Measurements from ENCODE around the gene MYOZ3. TPM values are rescaled to one million over a fixed set of nuclear protein-coding genes. Genes with fewer than 3 reads are reported as not detected.

MYOZ3 gene
- total RNA-seq, 6 donors from 2014 or later, result 0.61 to 2.8 (median 0.89) TPM; not detected in 1

DNA sequence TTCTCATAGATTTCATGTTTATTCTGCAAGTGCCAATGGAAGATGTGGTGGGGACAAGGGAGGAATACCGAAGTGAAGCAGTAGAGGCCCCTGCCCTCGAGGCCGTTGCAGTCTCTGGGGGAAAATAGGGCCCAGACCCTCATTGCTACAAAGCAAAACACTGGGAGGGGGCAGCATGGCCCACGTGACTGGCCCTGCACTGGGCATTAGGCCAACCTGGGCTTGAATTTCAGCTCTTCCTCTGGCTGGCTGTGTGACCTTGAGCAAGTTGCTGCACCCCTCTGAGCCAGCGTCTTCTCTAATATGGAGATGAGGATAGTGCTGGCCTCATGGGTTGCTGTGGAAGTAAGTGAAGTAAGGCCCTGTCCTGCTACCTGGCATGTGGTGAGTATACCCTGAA lies 21.3 kb upstream of the MYOZ3 start:
- DNase-seq, result no peak
- Histone ChIP-seq H3K4me1 (peaks cover 87 to 90% (median 87%) of the 10 kb centered on the region in 4 donors), H3K27me3 (no peaks in the 10 kb centered on the region), H3K36me3 (no peaks in the 10 kb centered on the region), H3K4me3 (no peak overlapping the region), H3K27ac (peak overlapping the region; percentile 82 to 91 (median 84)), H3K9me3 (no peaks in the 10 kb centered on the region)
- TF ChIP-seq POLR2AphosphoS5 (IDR thresholded peaks at IDR 0.05) (no peak), CTCF (IDR thresholded peaks at IDR 0.05) (no peak), POLR2A (IDR thresholded peaks at IDR 0.05) (no peak), EP300 (IDR thresholded peaks at IDR 0.05) (no peak)
- whole genome bisulfite sequencing, 2 donors, result 54 to 68% methylated on average over 5 of the region's 5 CpGs
- no peak for ATAC-seq (ENCODE audit: low FRiP score in 2 of 2)

DNA sequence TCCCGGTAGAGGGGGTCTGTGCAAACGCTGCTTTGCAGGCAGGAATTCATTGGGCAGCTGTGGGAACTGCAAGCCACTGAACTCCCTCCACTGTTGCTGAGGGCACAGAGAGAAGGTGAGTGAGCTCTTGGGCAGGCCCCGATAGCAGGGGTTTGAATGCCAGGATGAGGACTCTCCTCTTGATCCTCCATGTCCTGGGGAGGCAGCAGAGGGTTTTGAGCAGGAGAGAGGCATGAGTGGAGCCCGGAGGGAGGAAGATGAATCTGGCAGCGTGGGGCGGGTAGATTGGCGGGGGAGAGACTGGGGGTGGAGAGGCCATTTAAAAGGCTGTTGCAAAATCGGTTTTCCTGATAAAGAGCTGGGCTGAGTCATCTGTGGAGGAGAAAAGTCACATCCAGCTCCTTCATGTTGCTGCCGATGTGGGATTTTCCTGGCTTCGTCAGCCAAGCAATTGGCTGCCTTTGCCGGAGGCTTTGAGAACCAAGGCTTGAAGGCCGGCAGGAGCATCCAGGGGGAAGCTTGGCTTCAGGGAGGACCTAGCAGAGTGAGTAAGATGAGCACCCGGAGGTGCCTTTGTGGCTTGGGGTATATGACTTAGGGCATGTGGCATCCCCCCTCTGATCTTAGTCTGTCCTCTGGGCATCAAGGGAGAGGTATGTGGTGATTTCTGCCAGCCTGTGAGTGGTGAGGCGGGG lies 20.6 kb upstream of the MYOZ3 start, which contains the start of gene SYNPO:
SYNPO (plus strand) TSS at position 350 of the 695 bp plus-strand sequence. CDS start 7,616 bp downstream, outside the sequence.
- ATAC-seq (ENCODE audit: low FRiP score in 2 of 2) (peak; percentile 58 to 86), DNase-seq (peak in 1 of 2 donors; percentile 80)
- H3K36me3 ChIP-seq, result no peaks in the 10 kb centered on the region
- WGBS, 2 donors, result 41 to 61% methylated on average over 13 to 14 of the region's 14 CpGs
- H3K9me3 ChIP-seq, result no peaks in the 10 kb centered on the region
- no peaks in the 10 kb centered on the region for H3K27me3 ChIP-seq
- peaks cover 87 to 93% (median 88%) of the 10 kb centered on the region in 4 donors for H3K4me1 ChIP-seq
- peak; percentile 51 to 52 for TF ChIP-seq POLR2AphosphoS5 (IDR thresholded peaks at IDR 0.05)
- peak in 1 of 4 donors; percentile 39 for TF ChIP-seq EP300 (IDR thresholded peaks at IDR 0.05)
- TF ChIP-seq POLR2A (IDR thresholded peaks at IDR 0.05), result no peak
- TF ChIP-seq CTCF (IDR thresholded peaks at IDR 0.05), result no peak
- peak within 1 kb of the TSS; percentile 82 to 91 (median 84) for H3K27ac ChIP-seq
- peak within 1 kb of the TSS in 3 of 4 donors; percentile 19 to 41 (median 32) for H3K4me3 ChIP-seq

GRCh38 chr5:150641006-150641570 lies 20.0 kb upstream of the MYOZ3 start:
- ATAC-seq (ENCODE audit: low FRiP score in 2 of 2) (peak; percentile 2 to 9), DNase-seq (no peak)
- peaks cover 83 to 93% (median 85%) of the 10 kb centered on the region in 4 donors for H3K4me1 ChIP-seq
- no peaks in the 10 kb centered on the region for H3K36me3 ChIP-seq
- TF ChIP-seq POLR2AphosphoS5 (IDR thresholded peaks at IDR 0.05), result peak in 1 of 2 donors; percentile 22
- no peak for TF ChIP-seq EP300 (IDR thresholded peaks at IDR 0.05)
- no peak for TF ChIP-seq POLR2A (IDR thresholded peaks at IDR 0.05)
- peak overlapping the region in 3 of 4 donors; percentile 19 to 41 (median 32) for H3K4me3 ChIP-seq
- H3K27me3 ChIP-seq, result no peaks in the 10 kb centered on the region
- no peaks in the 10 kb centered on the region for H3K9me3 ChIP-seq
- WGBS, 2 donors, result 57 to 62% methylated on average over 7 to 9 of the region's 9 CpGs
- H3K27ac ChIP-seq, result peak overlapping the region; percentile 82 to 91 (median 84)

GRCh38 chr5:150641824-150642566 lies 19.1 kb upstream of the MYOZ3 start:
- H3K4me1 ChIP-seq, result peaks cover 74 to 84% (median 79%) of the 10 kb centered on the region in 4 donors
- H3K9me3 ChIP-seq, result no peaks in the 10 kb centered on the region
- ATAC-seq (ENCODE audit: low FRiP score in 2 of 2), result no peak
- no peak for DNase-seq
- WGBS, 2 donors, result 57% methylated on average over 5 of the region's 5 CpGs; no CpG with 5 or more reads in 1 of the 2 donors
- H3K36me3 ChIP-seq, result no peaks in the 10 kb centered on the region
- peak overlapping the region; percentile 82 to 91 (median 84) for H3K27ac ChIP-seq
- H3K4me3 ChIP-seq, result peak overlapping the region in 1 of 4 donors; percentile 41
- TF ChIP-seq POLR2A (IDR thresholded peaks at IDR 0.05), result no peak
- no peak for TF ChIP-seq CTCF (IDR thresholded peaks at IDR 0.05)
- no peak for TF ChIP-seq POLR2AphosphoS5 (IDR thresholded peaks at IDR 0.05)
- TF ChIP-seq EP300 (IDR thresholded peaks at IDR 0.05), result no peak
- H3K27me3 ChIP-seq, result no peaks in the 10 kb centered on the region

- ATAC-seq (ENCODE audit: low FRiP score in 2 of 2) (peak; percentile 46 to 66), DNase-seq (peak in 1 of 2 donors; percentile 82)
- H3K9me3 ChIP-seq, result no peaks in the 10 kb centered on the region
- peak overlapping the region in 1 of 4 donors; percentile 41 for H3K4me3 ChIP-seq
- 44% methylated on average over 5 of the region's 5 CpGs for WGBS, 2 donors
- H3K4me1 ChIP-seq, result peaks cover 68 to 79% (median 73%) of the 10 kb centered on the region in 4 donors
- TF ChIP-seq POLR2AphosphoS5 (IDR thresholded peaks at IDR 0.05) (peak; percentile 24 to 25), POLR2A (IDR thresholded peaks at IDR 0.05) (no peak), EP300 (IDR thresholded peaks at IDR 0.05) (no peak), CTCF (IDR thresholded peaks at IDR 0.05) (no peak)
- no peaks in the 10 kb centered on the region for H3K36me3 ChIP-seq
- no peaks in the 10 kb centered on the region for H3K27me3 ChIP-seq
- peak overlapping the region; percentile 82 to 91 (median 84) for H3K27ac ChIP-seq
These were observed 18.5 kb upstream of the MYOZ3 start for GRCh38 chr5:150642567-150642927.
